Spleen (tissue), 7 donors: Measurements from ENCODE around the gene USP16.

ENCODE experiments used
- CTCF ChIP-seq, 11 experiments: fragments of 200-600 bp in 7 of 11; fragments of 450-650 bp in 4 of 11; sonication (generic) in 4 of 11; IDR thresholded peaks in 8 of 11; conservative IDR thresholded peaks in 3 of 11; 1 replicate in 7 of 11; 2 replicates in 4 of 11; pipeline versions ENCODE4 v1.4.0 to v1.8.0; 2016 to 2021; ENCODE audit warnings: antibody characterized with exemption in 11 of 11, inconsistent platforms in 4 of 11, mild to moderate bottlenecking in 1 of 11
- POLR2AphosphoS5 ChIP-seq, 3 donors: sonication (generic); formaldehyde crosslinking; IDR thresholded peaks; one replicate each; pipeline ENCODE4 v1.5.1; 2017; ENCODE audit warnings: antibody characterized with exemption in 3 of 3
- donor health status: DM: no; HTN: no; CAD: no; lungs with moderate emphysema.
- donor health status: DM: no; HTN: no; CAD: no.
- donor health status: DM: no; HTN: no; CAD: no.

- TF ChIP-seq CTCF (IDR thresholded peaks at IDR 0.05 in 8 of 11, conservative IDR thresholded peaks at IDR 0.05 in 3 of 11), result no peak
- TF ChIP-seq POLR2AphosphoS5 (IDR thresholded peaks at IDR 0.05), result no peak
Observed at GRCh38 chr21:28993293-28993629, 31.2 kb upstream of the USP16 start.
